Measurements from ENCODE around the gene ABHD17A. TPM values are rescaled to one million over a fixed set of nuclear protein-coding genes. Genes with fewer than 3 reads are reported as not detected.

ABHD17A gene
- polyA plus RNA-seq, 1 experiment = 30.8 TPM

- no peak for DNase-seq (ENCODE audit: low read depth, low spot score)
Measured at GRCh38 chr19:1873524-1874473, 11.5 kb downstream of the ABHD17A start.

GRCh38 chr19:1872807-1873523 is 12.3 kb downstream of the ABHD17A start:
- peak overlapping the region; percentile 32; the same call in 1 of the 2 replicates for H3K4me3 ChIP-seq (ENCODE audit: low read depth, low read length)
- peaks cover 5% of the 10 kb centered on the region; the same call in 1 of the 2 replicates for H3K9me3 ChIP-seq (ENCODE audit: control insufficient read depth, insufficient read depth, low read length)
- no peak for DNase-seq (ENCODE audit: low read depth, low spot score)

More at GRCh38 chr19:1873524-1874473, 11.5 kb downstream of the ABHD17A start:
- TF ChIP-seq CTCF (IDR thresholded peaks at IDR 0.05; ENCODE audit: low read depth, low read length) = no peak
- peaks cover 5% of the 10 kb centered on the region; the same call in 1 of the 2 replicates for H3K9me3 ChIP-seq (ENCODE audit: control insufficient read depth, insufficient read depth, low read length)
- ChIA-PET POLR2A (no interaction called here), CTCF (interaction anchor here (0.6 to 1.4 kb wide), 2 partner anchors 9 to 150 kb away, joined by 3 to 9 read pairs; no protein-coding TSS in a partner anchor)
- H3K4me3 ChIP-seq (ENCODE audit: low read depth, low read length) = peak overlapping the region; percentile 41
- H3K27ac ChIP-seq (ENCODE audit: low read depth, low read length) = peak overlapping the region; percentile 39
- H3K27me3 ChIP-seq (ENCODE audit: control insufficient read depth, insufficient read depth, low read length) = no peaks in the 10 kb centered on the region

GRCh38 chr19:1871630-1872029 is 13.7 kb downstream of the ABHD17A start:
- H3K4me3 ChIP-seq (ENCODE audit: low read depth, low read length) = no peak overlapping the region
- no peak overlapping the region for H3K27ac ChIP-seq (ENCODE audit: low read depth, low read length)
- no peaks in the 10 kb centered on the region for H3K27me3 ChIP-seq (ENCODE audit: control insufficient read depth, insufficient read depth, low read length)
- DNase-seq (ENCODE audit: low read depth, low spot score) = no peak
- no peak for TF ChIP-seq CTCF (IDR thresholded peaks at IDR 0.05; ENCODE audit: low read depth, low read length)
- peaks cover 5% of the 10 kb centered on the region; the same call in 1 of the 2 replicates for H3K9me3 ChIP-seq (ENCODE audit: control insufficient read depth, insufficient read depth, low read length)
- POLR2A ChIA-PET = no interaction called here
- CTCF ChIA-PET = no interaction called here

More at GRCh38 chr19:1872807-1873523, 12.3 kb downstream of the ABHD17A start:
- Histone ChIP-seq H3K27ac (ENCODE audit: low read depth, low read length) (peak overlapping the region; percentile 39), H3K27me3 (ENCODE audit: control insufficient read depth, insufficient read depth, low read length) (no peaks in the 10 kb centered on the region)
- no peak for TF ChIP-seq CTCF (IDR thresholded peaks at IDR 0.05; ENCODE audit: low read depth, low read length)
- CTCF ChIA-PET = no interaction called here
- POLR2A ChIA-PET = no interaction called here

- Histone ChIP-seq H3K27me3 (ENCODE audit: control insufficient read depth, insufficient read depth, low read length) (no peaks in the 10 kb centered on the region), H3K27ac (ENCODE audit: low read depth, low read length) (no peak overlapping the region), H3K4me3 (ENCODE audit: low read depth, low read length) (no peak overlapping the region), H3K9me3 (ENCODE audit: control insufficient read depth, insufficient read depth, low read length) (peaks cover 5% of the 10 kb centered on the region; the same call in 1 of the 2 replicates)
- POLR2A ChIA-PET = no interaction called here
- DNase-seq (ENCODE audit: low read depth, low spot score) = no peak
- CTCF ChIA-PET = no interaction called here
- TF ChIP-seq CTCF (IDR thresholded peaks at IDR 0.05; ENCODE audit: low read depth, low read length) = no peak
Measured at GRCh38 chr19:1871140-1871597, 14.1 kb downstream of the ABHD17A start.

All from AG04450 (cell line).